D721Med (cell line): ENCODE results near the gene HIC1.

Experiments
- DNase-seq: peaks from one replicate; pipeline ENCODE4 v3.0.0; 2011; ENCODE audit warnings: low spot score; ENCODE audit not compliant: insufficient read length
- FAIRE-seq: peaks from 2 replicates; lab custom pipeline; 2011; peaks lifted over from hg19 to GRCh38; lab: Jason Lieb, UNC
- TF ChIP-seq, protein P1 (sequence below): IDR thresholded peaks from 2 replicates; pipeline ENCODE4 v1.5.1; 2012; ENCODE audit warnings: mild to moderate bottlenecking, control low read depth; ENCODE audit not compliant: insufficient read depth; ENCODE audit errors: missing control alignments

The HIC1 gene

GRCh38 chr17:2083613-2084035 is 28.7 kb downstream of the HIC1 start:
- TF ChIP-seq, protein P1, sequence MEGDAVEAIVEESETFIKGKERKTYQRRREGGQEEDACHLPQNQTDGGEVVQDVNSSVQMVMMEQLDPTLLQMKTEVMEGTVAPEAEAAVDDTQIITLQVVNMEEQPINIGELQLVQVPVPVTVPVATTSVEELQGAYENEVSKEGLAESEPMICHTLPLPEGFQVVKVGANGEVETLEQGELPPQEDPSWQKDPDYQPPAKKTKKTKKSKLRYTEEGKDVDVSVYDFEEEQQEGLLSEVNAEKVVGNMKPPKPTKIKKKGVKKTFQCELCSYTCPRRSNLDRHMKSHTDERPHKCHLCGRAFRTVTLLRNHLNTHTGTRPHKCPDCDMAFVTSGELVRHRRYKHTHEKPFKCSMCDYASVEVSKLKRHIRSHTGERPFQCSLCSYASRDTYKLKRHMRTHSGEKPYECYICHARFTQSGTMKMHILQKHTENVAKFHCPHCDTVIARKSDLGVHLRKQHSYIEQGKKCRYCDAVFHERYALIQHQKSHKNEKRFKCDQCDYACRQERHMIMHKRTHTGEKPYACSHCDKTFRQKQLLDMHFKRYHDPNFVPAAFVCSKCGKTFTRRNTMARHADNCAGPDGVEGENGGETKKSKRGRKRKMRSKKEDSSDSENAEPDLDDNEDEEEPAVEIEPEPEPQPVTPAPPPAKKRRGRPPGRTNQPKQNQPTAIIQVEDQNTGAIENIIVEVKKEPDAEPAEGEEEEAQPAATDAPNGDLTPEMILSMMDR: no peak
- no peak for DNase-seq
- FAIRE-seq: no peak

DNA sequence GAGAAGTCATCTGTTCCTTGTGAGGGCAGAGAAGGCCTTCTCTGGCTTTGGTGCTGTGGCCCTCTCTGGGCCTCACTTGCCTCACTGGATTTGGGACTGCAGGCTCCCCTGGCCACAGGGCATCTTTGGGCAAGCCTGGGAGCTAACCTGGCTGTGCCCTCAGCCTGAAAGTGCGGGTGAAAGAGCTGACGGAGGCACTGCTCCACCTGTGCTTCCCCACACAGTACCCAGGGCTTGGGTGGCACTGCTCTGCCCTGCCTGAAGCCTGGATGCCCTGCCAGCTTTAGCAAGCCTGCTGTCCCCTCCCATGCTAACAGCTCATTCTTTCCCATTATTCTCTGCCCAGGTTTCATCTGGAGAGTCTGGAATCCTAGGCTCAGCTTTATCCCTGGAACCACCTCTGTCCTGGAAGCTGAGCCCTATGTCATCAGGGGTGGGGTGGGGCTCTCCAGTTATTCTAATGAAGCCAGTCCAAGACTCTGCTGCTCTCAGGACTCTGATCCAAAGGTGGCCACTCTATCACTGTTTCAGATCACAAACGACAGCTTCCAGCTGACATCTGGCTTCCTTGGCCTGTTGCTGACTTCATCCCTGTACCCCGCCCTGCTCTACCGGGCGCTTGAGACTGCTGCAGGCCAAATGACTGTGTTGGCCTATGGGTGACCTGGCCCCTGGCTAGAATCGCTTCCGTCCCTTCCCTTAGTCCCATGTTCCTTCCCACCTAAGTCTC is 29.3 kb downstream of the HIC1 start:
- DNase-seq: no peak
- FAIRE-seq: no peak
- TF ChIP-seq, protein P1: no peak

- DNase-seq: no peak
- no peak for FAIRE-seq
- TF ChIP-seq, protein P1: no peak
Observed at GRCh38 chr17:2084766-2085647, 30.1 kb downstream of the HIC1 start.

DNA sequence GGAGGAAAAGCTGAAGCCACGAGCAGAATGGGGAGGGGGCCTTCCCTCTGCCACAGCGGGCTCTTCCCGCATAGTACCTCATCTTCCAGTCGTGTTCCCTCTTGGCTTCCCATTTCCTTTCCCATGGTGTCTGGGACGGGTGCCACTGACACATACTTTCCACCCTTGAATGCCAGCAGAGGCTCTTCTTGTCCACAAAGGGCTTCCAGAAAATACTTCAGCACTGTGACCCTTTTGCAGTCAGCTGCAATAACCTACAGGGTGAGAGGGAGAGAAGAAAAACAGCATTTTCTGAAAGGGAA is 30.7 kb downstream of the HIC1 start:
- no peak for FAIRE-seq
- TF ChIP-seq, protein P1: no peak
- DNase-seq: no peak

DNA sequence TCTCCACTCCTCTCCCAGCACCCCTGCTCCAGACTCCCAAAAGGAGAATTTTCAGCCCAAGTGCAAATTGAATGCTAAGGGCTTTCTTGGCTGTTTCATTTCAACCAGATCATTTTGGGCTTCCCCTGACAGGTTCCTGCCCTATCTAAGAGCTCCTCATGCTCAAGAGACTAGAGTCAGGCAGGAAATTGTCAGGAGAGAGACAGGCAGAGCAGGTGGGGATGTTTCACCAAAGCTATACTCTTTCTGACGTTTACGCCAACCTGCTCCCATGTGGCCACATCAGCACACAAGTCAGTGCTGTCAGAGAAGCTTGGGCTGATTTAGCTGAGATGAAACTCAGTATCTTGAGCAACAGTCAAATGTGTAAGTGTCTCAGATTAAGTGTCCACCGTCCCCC is 31.4 kb downstream of the HIC1 start:
- no peak for FAIRE-seq
- DNase-seq: no peak
- TF ChIP-seq, protein P1: no peak

DNA sequence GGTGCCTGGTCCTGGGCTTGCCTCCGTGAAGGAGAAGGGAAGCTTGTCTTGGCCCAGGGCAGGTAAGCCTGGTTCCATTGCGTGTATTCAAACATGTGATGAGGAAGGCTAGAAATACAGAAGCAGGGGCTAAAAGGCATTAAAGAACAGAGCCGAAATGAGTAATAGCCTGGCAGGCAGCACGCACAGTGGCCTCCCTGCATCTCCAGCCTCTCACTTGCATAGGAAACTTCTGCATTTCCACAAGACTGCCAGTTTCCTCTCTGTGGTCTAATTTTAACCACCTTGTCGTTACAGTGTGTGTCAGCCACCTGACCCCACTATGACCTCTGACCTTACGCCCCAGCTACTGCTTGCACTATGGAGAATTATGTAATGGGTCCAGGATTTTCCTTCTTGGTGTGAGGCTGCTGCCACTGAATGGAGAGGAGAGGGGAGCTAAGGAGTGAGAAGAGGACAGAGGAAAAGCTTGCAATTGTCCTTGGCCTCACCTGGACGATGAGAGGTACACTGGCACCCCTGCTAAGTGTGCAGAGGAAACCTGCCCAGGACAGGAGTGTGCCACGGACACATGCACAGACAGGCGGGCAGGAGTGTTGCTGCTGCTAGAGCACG is 32.8 kb downstream of the HIC1 start:
- FAIRE-seq: no peak
- TF ChIP-seq, protein P1: no peak
- no peak for DNase-seq
